Esophagus squamous epithelium (tissue), 4 donors: ENCODE measurements around the gene KRTAP5-9.

Source experiments
- CTCF ChIP-seq, 6 experiments: fragments of 450-650 bp in 4 of 6; fragments of 200-600 bp in 2 of 6; sonication (generic) in 2 of 6; IDR thresholded peaks; one replicate each; pipeline ENCODE4 v1.5.1; 2016 to 2019; ENCODE audit warnings: antibody characterized with exemption in 6 of 6, mild to moderate bottlenecking in 4 of 6, moderate library complexity in 4 of 6
- POLR2A ChIP-seq, 4 donors: fragments of 450-650 bp; IDR thresholded peaks; one replicate each; pipeline ENCODE4 v1.6.1; 2017; ENCODE audit warnings: antibody characterized with exemption in 4 of 4, mild to moderate bottlenecking in 4 of 4, moderate library complexity in 3 of 4

GRCh38 chr11:71556018-71556417 lies 7.8 kb downstream of the KRTAP5-9 start:
- TF ChIP-seq CTCF (IDR thresholded peaks at IDR 0.05) (no peak), POLR2A (IDR thresholded peaks at IDR 0.05) (no peak)
